ENCODE measurements around the gene TBC1D21.

DNA sequence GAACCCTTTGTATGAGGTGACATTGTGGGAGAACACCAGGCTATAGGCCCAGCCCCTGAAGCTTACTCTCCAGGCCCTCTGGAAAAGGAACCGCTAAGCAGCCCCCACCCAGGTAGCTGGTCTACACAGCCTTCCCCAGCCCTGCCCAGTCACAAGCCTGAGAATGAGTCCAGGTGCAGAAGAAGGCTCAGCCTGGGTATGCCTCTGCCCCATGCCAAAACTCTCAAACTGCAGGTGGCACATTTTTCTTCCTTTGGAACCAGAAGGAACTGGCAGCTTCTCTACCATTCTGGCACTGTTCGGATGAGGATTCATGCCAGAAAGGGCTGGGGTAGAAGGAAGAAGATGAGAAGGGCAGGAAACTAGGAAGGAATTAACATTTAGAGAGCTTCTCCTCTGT lies 23.7 kb upstream of the TBC1D21 start:
- TF ChIP-seq EZH2 (IDR thresholded peaks at IDR 0.05): no peak
- TF ChIP-seq, protein P1, sequence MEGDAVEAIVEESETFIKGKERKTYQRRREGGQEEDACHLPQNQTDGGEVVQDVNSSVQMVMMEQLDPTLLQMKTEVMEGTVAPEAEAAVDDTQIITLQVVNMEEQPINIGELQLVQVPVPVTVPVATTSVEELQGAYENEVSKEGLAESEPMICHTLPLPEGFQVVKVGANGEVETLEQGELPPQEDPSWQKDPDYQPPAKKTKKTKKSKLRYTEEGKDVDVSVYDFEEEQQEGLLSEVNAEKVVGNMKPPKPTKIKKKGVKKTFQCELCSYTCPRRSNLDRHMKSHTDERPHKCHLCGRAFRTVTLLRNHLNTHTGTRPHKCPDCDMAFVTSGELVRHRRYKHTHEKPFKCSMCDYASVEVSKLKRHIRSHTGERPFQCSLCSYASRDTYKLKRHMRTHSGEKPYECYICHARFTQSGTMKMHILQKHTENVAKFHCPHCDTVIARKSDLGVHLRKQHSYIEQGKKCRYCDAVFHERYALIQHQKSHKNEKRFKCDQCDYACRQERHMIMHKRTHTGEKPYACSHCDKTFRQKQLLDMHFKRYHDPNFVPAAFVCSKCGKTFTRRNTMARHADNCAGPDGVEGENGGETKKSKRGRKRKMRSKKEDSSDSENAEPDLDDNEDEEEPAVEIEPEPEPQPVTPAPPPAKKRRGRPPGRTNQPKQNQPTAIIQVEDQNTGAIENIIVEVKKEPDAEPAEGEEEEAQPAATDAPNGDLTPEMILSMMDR (IDR thresholded peaks at IDR 0.05): no peak

Data from neural progenitor cell (in vitro differentiated cells).